GM12865 (cell line): ENCODE data around the gene HAUS5.

Experiments used
- DNase-seq: peaks from one replicate; pipeline ENCODE4 v3.0.0; 2010; ENCODE audit warnings: low read depth
- H3K4me3 ChIP-seq: 2 replicates; pipeline ENCODE4 v1.5.1; 2011; ENCODE audit warnings: mild to moderate bottlenecking, low read depth, low read length, control low read depth
- CTCF ChIP-seq: IDR thresholded peaks from 2 replicates; pipeline ENCODE4 v1.5.1; 2011; ENCODE audit warnings: low read length, control low read depth, low read depth, inconsistent platforms; ENCODE audit not compliant: insufficient read depth; ENCODE audit errors: missing control alignments

The HAUS5 gene

GRCh38 chr19:35629332-35629633, 16.7 kb downstream of the HAUS5 start:
- no peak for DNase-seq
- peak overlapping the region; percentile 74 for H3K4me3 ChIP-seq
- TF ChIP-seq CTCF, result no peak

- no peak overlapping the region for H3K4me3 ChIP-seq
- no peak for TF ChIP-seq CTCF
- no peak for DNase-seq
Observed at GRCh38 chr19:35633727-35634440, 21.3 kb downstream of the HAUS5 start.

- no peak overlapping the region for H3K4me3 ChIP-seq
- TF ChIP-seq CTCF, result no peak
- no peak for DNase-seq
Observed at GRCh38 chr19:35636651-35637050, 24.1 kb downstream of the HAUS5 start.

- no peak overlapping the region for H3K4me3 ChIP-seq
- DNase-seq, result no peak
- no peak for TF ChIP-seq CTCF
Observed at GRCh38 chr19:35637165-35637564, 24.6 kb downstream of the HAUS5 start.

- no peak overlapping the region for H3K4me3 ChIP-seq
- no peak for DNase-seq
- TF ChIP-seq CTCF, result no peak
Observed at GRCh38 chr19:35639321-35639639, 26.7 kb downstream of the HAUS5 start.

- TF ChIP-seq CTCF, result no peak
- H3K4me3 ChIP-seq, result no peak overlapping the region
- DNase-seq, result no peak
Observed at GRCh38 chr19:35639863-35640262, 27.3 kb downstream of the HAUS5 start.

GRCh38 chr19:35641515-35642151, 29.1 kb downstream of the HAUS5 start, which contains the start of gene ETV2:
TSS of gene ETV2 (plus strand) at chr19:35641745. CDS start at chr19:35642461, 716 bp downstream.
- H3K4me3 ChIP-seq, result peak within 1 kb of the TSS; percentile 25
- TF ChIP-seq CTCF, result no peak
- DNase-seq, result peak; percentile 45
